Mononuclear cell (primary cell): Measurements from ENCODE around the gene GRB7. TPM values are rescaled to one million over a fixed set of nuclear protein-coding genes. Genes with fewer than 3 reads are reported as not detected.

Source experiments
- H3K27me3 ChIP-seq: 2 replicates; pipeline ENCODE4 v1.6.0; 2011; ENCODE audit warnings: low read length, control low read depth; ENCODE audit not compliant: insufficient read depth
- H3K4me1 ChIP-seq: 2 replicates; pipeline ENCODE4 v1.5.1; 2011; ENCODE audit warnings: mild to moderate bottlenecking, low read length, control low read depth; ENCODE audit not compliant: insufficient read depth
- H3K4me3 ChIP-seq: 2 replicates; pipeline ENCODE4 v1.5.1; 2011; ENCODE audit warnings: mild to moderate bottlenecking, low read length, moderate library complexity
- H3K9me3 ChIP-seq: 2 replicates; pipeline ENCODE4 v1.5.1; 2011; ENCODE audit warnings: low read depth, mild to moderate bottlenecking, control low read depth, low read length
- total RNA-seq: library from RNA; depleted of rRNA; stranded (reverse); fragments of >200 nt; gene quantifications from one replicate; pipeline ENCODE4 v1.2.3, GENCODE V29; 2012

GRB7 gene
- total RNA-seq, 1 donor = not detected

DNA sequence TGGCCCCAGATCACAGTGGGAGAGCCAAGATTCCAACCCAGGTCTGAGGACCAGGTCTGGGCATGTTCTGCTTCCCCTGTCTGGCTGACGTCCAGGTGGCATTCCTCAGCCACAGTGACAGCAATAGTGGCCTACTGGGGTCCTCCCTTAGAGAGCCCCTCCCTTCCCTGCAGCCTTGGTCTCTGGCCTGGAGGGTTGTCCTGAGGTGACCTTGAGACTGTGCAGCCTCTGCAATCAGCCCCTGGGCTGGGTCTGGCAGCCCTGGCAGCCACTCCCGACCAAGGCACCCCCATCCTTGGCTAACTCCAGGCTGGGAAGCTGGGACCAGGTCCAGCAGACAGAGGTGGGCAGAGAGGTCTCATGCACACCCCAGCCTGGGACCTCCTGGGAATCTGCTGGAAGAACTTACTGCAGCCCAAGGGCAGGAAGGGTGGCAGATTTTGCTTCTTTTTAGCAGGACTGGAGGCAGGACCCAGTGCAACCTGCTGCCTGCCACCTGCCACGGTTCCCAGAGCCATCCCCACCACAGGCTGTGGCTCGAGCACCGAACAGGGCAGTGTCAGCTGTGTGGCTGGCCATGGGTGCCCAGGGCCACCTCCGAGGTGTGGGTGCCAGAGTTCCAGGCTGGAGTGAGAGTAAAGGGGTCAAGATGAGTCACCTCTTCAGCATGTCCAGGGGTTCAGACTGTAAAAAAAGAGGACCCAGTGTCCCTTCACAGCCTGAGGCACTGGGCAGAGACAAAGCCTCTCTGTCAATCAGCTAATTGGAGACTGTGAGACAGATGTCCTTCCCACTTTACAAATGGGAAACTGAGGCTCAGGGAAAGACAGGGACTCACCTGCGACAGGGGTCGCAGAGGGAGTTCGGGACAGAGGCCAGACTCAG, 12.6 kb downstream of the GRB7 start:
- Histone ChIP-seq H3K4me3 (no peak overlapping the region), H3K9me3 (no peaks in the 10 kb centered on the region), H3K4me1 (peaks cover 23% of the 10 kb centered on the region), H3K27me3 (no peaks in the 10 kb centered on the region)

DNA sequence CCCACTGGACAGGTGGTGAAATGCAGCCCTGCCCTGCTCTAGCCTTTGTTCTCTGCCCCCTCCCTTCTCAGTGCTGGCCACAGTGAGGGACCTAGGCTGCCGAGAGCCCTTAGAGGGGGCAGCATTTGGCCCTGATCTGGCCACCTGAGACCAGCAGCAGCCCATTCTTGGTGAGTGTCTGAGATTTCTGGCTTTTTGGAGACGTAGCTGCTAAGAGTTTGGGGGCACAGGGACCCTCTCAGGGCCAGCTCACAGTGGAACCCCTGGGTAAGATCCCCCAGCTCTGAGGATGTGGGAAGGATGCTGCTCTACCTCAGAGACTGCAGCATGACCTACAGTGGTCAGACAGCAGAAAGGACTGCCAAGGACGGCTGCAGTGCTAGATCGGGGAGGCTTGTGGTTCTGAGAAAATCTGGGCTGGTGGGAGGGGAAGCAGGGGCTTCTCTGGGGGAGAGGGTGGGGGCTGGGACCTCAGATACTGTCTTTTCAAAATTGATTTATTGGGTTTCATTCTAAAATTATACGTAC, 13.3 kb downstream of the GRB7 start:
- H3K4me1 ChIP-seq = peaks cover 30% of the 10 kb centered on the region
- no peak overlapping the region for H3K4me3 ChIP-seq
- no peaks in the 10 kb centered on the region for H3K27me3 ChIP-seq
- no peaks in the 10 kb centered on the region for H3K9me3 ChIP-seq

DNA sequence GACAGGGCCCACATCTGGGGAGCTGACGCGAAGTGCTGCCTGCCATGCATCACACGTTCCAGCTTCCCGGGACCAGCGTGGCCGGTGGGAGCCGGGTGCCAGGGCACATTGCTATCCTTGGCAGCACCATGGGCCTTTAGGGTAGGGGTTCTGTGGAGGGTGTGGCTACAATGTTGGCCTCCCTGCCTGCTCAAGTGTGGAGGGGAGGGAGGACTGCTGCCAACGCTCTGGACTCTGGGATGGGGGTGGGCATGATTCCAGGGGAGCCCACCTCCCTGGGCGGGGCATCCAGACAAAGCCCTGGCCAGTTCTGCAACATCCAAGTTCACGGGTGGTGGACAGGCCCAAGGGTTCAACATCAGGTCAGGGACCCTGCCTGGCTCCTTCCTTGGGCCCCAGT, 13.9 kb downstream of the GRB7 start:
- Histone ChIP-seq H3K4me1 (peaks cover 36% of the 10 kb centered on the region), H3K9me3 (no peaks in the 10 kb centered on the region), H3K27me3 (no peaks in the 10 kb centered on the region), H3K4me3 (no peak overlapping the region)

- no peak overlapping the region for H3K4me3 ChIP-seq
- H3K9me3 ChIP-seq = no peaks in the 10 kb centered on the region
- H3K27me3 ChIP-seq = no peaks in the 10 kb centered on the region
- H3K4me1 ChIP-seq = peaks cover 43% of the 10 kb centered on the region
Observed at GRCh38 chr17:39752241-39752881, 14.6 kb downstream of the GRB7 start.

GRCh38 chr17:39753514-39754160, 15.9 kb downstream of the GRB7 start:
- Histone ChIP-seq H3K27me3 (no peaks in the 10 kb centered on the region), H3K4me3 (peak overlapping the region; percentile 54), H3K9me3 (no peaks in the 10 kb centered on the region), H3K4me1 (peaks cover 56% of the 10 kb centered on the region)

GRCh38 chr17:39754161-39754957, 16.6 kb downstream of the GRB7 start:
- peaks cover 63% of the 10 kb centered on the region for H3K4me1 ChIP-seq

DNA sequence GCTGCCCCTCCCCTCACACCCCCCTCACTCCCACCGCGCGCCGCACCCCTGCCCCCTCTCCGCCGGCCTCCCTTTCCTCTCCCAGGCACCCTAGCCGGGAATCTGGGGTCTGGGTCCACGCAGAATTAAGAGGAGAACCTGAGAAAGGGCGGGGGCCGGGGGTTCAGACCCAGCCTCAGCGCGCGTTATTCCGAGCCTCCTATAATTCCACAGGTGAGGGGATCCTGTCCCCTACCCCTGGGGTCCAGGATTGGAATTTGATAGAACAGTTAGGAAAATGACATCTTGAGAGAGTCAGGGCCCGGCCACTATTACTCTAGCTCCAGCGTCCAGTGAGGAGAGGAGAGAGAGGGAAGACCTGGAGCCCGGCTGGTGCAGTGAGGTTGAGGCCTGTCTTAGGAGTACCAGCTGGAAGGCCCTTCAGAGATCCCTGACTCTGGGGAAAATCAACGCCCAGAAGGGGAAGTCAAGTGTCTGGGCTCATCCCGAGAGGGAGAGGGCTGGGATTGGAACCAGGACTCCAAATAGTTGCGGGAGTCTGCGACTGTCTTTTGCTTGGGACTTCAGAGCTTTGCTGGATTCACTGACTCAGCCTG, 17.3 kb downstream of the GRB7 start:
- peak overlapping the region; percentile 54 for H3K4me3 ChIP-seq
- H3K4me1 ChIP-seq = peaks cover 69% of the 10 kb centered on the region
- no peaks in the 10 kb centered on the region for H3K9me3 ChIP-seq
- no peaks in the 10 kb centered on the region for H3K27me3 ChIP-seq

More at GRCh38 chr17:39754161-39754957, 16.6 kb downstream of the GRB7 start:
- Histone ChIP-seq H3K27me3 (no peaks in the 10 kb centered on the region), H3K4me3 (peak overlapping the region; percentile 54), H3K9me3 (no peaks in the 10 kb centered on the region)

DNA sequence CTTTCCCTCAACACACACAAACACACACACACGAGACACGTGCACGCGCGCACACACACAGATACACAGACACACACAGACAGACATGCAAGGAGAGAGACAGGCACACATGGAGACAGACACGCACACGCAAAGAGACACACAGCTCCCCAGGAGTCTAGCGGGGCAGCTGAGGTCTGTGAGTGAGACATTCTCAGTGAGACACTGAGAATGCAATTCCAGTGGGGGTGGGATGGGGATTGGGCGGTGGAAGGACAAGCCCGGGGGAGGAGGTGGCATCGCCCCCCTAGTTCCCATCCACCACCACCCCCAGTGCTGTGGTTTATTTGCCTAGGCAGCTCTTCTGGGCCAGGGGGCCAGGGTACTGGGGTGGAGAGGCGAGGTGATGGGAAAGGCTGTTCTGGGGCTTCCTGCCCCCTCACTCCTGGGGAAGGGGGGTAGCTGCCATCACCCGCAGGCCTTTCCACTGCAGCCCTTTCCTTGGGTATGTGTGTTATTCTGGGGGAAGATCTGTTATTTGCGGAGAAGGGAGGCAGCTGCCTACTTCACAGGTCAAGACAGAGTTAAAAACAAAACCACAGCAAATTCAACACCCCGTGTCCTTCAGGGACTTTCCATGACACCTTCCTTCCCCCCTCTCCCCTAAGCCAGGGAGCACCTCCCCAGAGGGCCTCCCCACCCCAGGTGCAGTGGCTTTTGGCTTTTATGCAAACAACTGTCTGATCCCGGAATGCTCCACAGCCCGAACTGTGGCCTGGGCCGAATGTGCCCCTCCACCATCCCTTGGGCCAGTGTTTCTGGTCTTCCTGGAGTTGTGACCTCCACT, 18.0 kb downstream of the GRB7 start:
- no peak overlapping the region for H3K4me3 ChIP-seq
- H3K4me1 ChIP-seq = peaks cover 69% of the 10 kb centered on the region
- H3K9me3 ChIP-seq = no peaks in the 10 kb centered on the region
- no peaks in the 10 kb centered on the region for H3K27me3 ChIP-seq

DNA sequence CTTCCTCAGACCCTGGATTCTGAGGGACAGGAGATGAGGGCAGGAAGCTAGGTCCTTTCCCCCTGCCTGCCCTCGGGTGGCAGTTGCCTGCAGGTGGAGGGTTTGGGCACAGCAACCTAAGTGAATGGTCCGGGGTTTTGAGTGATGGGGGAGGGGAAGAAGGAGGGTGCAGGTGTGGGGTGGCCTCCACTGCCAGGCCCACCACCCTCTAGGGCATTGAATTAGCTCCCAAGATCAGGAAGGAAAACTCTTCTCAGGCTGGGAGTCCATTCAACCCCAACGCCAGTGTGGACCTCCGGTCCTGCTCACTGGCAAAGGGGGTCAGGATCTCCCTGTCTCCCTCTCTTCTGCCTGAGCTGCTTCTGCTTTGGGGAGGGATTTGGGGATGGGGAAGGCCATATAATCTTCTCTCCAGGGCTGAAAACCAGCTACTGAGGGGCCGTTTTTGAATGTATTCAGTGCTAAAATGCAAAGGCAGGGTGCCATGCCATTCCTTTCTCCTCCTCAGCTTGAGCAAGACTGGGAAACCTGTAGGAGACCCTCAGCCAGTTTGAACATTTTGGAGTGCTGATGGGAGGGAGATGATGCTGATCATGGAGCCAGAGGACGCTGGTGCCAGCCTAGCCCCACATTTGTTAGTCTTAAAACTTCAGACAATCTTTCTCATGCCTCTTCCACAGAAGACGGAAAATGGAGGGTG, 18.8 kb downstream of the GRB7 start:
- Histone ChIP-seq H3K4me3 (no peak overlapping the region), H3K9me3 (no peaks in the 10 kb centered on the region), H3K4me1 (peaks cover 69% of the 10 kb centered on the region), H3K27me3 (no peaks in the 10 kb centered on the region)

- Histone ChIP-seq H3K9me3 (no peaks in the 10 kb centered on the region), H3K4me1 (peaks cover 69% of the 10 kb centered on the region)
Observed at GRCh38 chr17:39757176-39757662, 19.5 kb downstream of the GRB7 start.

DNA sequence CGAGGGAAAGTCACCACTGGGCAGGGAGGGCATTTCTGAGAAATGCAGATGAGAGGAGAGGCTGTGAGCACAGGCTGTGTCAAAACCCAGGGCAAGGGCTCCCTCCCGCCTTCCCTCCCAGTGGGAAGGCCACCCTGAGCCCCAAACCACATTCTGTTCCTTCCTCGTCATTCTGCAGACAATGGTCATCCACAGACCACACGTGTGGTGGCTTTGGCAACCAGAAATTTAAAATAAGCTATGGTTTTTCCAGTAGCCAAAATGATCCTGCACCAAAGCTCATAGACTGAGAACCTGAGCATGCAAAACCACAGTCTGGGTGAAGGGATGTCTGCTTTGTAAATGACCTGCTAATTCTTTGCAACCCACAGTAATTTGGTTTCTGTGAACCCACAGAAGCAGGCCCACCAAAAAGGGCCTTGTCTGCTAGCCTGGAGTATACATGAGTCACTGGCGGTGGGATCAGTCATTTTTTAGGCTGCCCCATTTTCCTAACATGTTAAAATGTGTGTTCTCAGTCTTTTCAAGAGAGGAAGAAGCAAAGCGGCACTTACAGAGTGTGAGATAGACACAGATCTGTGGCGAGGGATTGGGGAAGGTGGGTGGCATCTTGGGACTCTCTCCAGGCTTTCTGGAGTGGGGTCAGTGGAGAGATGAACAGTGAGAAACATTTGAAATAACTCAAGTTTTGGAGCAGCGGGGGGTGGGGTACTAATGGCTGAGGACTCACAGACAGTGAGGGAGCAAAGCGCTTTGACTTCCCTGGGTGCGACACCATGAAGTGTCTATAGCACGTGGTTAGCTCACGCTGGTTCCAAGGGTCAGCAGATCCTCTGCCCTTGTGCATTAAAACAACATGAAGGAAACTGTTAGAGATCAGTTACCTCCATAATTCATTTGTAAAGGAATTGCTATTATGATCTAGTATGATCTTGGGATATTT, 20.5 kb downstream of the GRB7 start:
- Histone ChIP-seq H3K4me1 (peaks cover 62% of the 10 kb centered on the region), H3K4me3 (no peak overlapping the region), H3K27me3 (no peaks in the 10 kb centered on the region), H3K9me3 (no peaks in the 10 kb centered on the region)

More at GRCh38 chr17:39757176-39757662, 19.5 kb downstream of the GRB7 start:
- Histone ChIP-seq H3K27me3 (no peaks in the 10 kb centered on the region), H3K4me3 (no peak overlapping the region)

DNA sequence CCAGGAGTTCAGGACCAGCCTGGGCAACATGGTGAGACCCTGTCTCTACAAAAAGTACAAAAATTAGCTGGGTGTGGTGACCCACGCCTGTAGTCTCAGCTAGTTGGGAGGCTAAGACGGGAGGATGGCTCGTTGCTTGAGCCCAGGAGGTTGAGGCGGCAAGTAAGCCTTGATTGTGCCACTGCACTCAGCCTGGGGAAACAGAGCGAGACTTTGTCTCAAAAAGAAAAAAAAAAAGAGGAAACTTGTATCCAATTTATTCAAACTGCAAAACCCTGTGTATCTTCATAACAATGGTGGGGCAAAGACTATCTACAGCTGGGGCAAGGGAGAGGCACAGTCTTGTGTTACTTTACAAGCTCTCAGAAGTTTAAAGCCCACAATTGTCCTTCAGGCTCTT, 21.5 kb downstream of the GRB7 start:
- no peaks in the 10 kb centered on the region for H3K9me3 ChIP-seq
- H3K4me1 ChIP-seq = peaks cover 54% of the 10 kb centered on the region
- H3K27me3 ChIP-seq = no peaks in the 10 kb centered on the region
- H3K4me3 ChIP-seq = no peak overlapping the region
